GM12878 (cell line): ENCODE measurements around the gene CDCA7L.

Experiments
- BRCA1 ChIP-seq: IDR thresholded peaks from 2 replicates; pipeline ENCODE4 v1.6.1; 2011; ENCODE audit warnings: low read depth, low read length, improper control_type of control experiment
- CEBPB ChIP-seq, 2 experiments: fragments of 150-350 bp in 1 of 2; IDR thresholded peaks; 2 replicates each; pipeline ENCODE4 v1.6.1; 2012 to 2014; ENCODE audit warnings: low read depth in 2 of 2, low read length in 2 of 2, borderline replicate concordance in 1 of 2, inconsistent platforms in 1 of 2
- CHD1 ChIP-seq: IDR thresholded peaks from 2 replicates; pipeline ENCODE4 v1.6.1; 2012; ENCODE audit warnings: low read depth, low read length, improper control_type of control experiment
- ESRRA ChIP-seq: IDR thresholded peaks from 2 replicates; pipeline ENCODE4 v1.6.1; 2012; ENCODE audit warnings: mild to moderate bottlenecking, low read length, improper control_type of control experiment
- HDGF ChIP-seq: fragments of 450-650 bp; IDR thresholded peaks from 2 replicates; pipeline ENCODE4 v1.6.1; 2016; ENCODE audit warnings: antibody characterized with exemption
- MXI1 ChIP-seq: fragments of 150-350 bp; IDR thresholded peaks from 2 replicates; pipeline ENCODE4 v1.6.1; 2011; ENCODE audit warnings: low read depth, mild to moderate bottlenecking, inconsistent platforms, low read length, improper control_type of control experiment
- POLR2A ChIP-seq: IDR thresholded peaks from 2 replicates; pipeline ENCODE4 v1.6.1; 2011; ENCODE audit warnings: low read depth, mild to moderate bottlenecking, low read length
- POLR2AphosphoS5 ChIP-seq: IDR thresholded peaks from 2 replicates; pipeline ENCODE4 v1.6.1; 2011; ENCODE audit warnings: mild to moderate bottlenecking, low read length, inconsistent platforms
- RFX5 ChIP-seq: IDR thresholded peaks from 2 replicates; pipeline ENCODE4 v1.6.1; 2011; ENCODE audit warnings: low read depth, low read length, improper control_type of control experiment
- SMAD5 ChIP-seq: IDR thresholded peaks from 2 replicates; pipeline ENCODE4 v1.6.1; 2016; ENCODE audit warnings: antibody characterized with exemption, low read depth
- SPI1 ChIP-seq: IDR thresholded peaks from 2 replicates; pipeline ENCODE4 v1.6.1; 2011; ENCODE audit warnings: low read depth, mild to moderate bottlenecking, low read length, moderate library complexity, borderline replicate concordance; ENCODE audit not compliant: insufficient read depth
- TF ChIP-seq, protein P1 (sequence below), 3 experiments: IDR thresholded peaks in 2 of 3; conservative IDR thresholded peaks in 1 of 3; 2 replicates each; pipeline ENCODE4 v1.5.1; 2011; ENCODE audit warnings: low read depth in 3 of 3, low read length in 3 of 3, mild to moderate bottlenecking in 3 of 3, control low read depth in 2 of 3, moderate library complexity in 2 of 3, inconsistent platforms in 1 of 3, mixed read lengths in 1 of 3; ENCODE audit not compliant: control insufficient read depth in 2 of 3, insufficient read depth in 1 of 3; ENCODE audit errors: extremely low read depth in 1 of 3
- TF ChIP-seq, protein P2 (sequence below): IDR thresholded peaks from 2 replicates; pipeline ENCODE4 v1.6.1; 2012; ENCODE audit warnings: improper control_type of control experiment, low read depth, low read length; ENCODE audit not compliant: insufficient replicate concordance
- TF ChIP-seq, protein P3 (sequence below): IDR thresholded peaks from 2 replicates; pipeline ENCODE4 v1.6.1; 2012; ENCODE audit warnings: low read depth, low read length, improper control_type of control experiment

DNA sequence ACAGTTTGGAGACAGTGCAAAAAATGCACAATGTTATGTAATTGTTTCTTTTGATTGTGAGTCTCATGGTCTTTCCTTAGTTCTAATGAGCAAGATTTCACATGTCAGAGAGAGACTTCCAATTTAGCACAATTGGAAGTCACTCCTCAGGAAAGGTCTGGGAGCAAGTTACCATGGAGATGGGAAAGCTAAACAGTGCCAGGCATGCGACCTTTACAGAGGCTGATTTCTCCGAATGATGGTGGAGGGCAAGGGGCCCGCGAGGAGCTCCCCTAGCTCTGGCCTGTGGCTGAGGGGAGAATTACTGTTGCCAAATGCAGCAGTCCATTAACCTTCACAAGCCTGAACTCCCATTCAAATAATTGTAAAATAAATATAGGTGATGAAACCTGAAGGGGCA is 59.3 kb downstream of the CDCA7L start:
- TF ChIP-seq HDGF (no peak), POLR2AphosphoS5 (no peak), BRCA1 (no peak), ESRRA (no peak), SPI1 (no peak), POLR2A (no peak), SMAD5 (no peak), CHD1 (no peak), CEBPB (IDR thresholded peaks at IDR 0.05; ENCODE audit: borderline replicate concordance in 1 of 2, low read depth in 2 of 2, low read length in 2 of 2) (no peak), RFX5 (no peak), MXI1 (no peak)
- TF ChIP-seq, protein P1, sequence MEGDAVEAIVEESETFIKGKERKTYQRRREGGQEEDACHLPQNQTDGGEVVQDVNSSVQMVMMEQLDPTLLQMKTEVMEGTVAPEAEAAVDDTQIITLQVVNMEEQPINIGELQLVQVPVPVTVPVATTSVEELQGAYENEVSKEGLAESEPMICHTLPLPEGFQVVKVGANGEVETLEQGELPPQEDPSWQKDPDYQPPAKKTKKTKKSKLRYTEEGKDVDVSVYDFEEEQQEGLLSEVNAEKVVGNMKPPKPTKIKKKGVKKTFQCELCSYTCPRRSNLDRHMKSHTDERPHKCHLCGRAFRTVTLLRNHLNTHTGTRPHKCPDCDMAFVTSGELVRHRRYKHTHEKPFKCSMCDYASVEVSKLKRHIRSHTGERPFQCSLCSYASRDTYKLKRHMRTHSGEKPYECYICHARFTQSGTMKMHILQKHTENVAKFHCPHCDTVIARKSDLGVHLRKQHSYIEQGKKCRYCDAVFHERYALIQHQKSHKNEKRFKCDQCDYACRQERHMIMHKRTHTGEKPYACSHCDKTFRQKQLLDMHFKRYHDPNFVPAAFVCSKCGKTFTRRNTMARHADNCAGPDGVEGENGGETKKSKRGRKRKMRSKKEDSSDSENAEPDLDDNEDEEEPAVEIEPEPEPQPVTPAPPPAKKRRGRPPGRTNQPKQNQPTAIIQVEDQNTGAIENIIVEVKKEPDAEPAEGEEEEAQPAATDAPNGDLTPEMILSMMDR (IDR thresholded peaks at IDR 0.05 in 2 of 3, conservative IDR thresholded peaks at IDR 0.05 in 1 of 3; ENCODE audit: control insufficient read depth in 2 of 3, extremely low read depth in 1 of 3, insufficient read depth in 1 of 3, low read depth in 3 of 3, low read length in 3 of 3) = no peak
- TF ChIP-seq, protein P2, sequence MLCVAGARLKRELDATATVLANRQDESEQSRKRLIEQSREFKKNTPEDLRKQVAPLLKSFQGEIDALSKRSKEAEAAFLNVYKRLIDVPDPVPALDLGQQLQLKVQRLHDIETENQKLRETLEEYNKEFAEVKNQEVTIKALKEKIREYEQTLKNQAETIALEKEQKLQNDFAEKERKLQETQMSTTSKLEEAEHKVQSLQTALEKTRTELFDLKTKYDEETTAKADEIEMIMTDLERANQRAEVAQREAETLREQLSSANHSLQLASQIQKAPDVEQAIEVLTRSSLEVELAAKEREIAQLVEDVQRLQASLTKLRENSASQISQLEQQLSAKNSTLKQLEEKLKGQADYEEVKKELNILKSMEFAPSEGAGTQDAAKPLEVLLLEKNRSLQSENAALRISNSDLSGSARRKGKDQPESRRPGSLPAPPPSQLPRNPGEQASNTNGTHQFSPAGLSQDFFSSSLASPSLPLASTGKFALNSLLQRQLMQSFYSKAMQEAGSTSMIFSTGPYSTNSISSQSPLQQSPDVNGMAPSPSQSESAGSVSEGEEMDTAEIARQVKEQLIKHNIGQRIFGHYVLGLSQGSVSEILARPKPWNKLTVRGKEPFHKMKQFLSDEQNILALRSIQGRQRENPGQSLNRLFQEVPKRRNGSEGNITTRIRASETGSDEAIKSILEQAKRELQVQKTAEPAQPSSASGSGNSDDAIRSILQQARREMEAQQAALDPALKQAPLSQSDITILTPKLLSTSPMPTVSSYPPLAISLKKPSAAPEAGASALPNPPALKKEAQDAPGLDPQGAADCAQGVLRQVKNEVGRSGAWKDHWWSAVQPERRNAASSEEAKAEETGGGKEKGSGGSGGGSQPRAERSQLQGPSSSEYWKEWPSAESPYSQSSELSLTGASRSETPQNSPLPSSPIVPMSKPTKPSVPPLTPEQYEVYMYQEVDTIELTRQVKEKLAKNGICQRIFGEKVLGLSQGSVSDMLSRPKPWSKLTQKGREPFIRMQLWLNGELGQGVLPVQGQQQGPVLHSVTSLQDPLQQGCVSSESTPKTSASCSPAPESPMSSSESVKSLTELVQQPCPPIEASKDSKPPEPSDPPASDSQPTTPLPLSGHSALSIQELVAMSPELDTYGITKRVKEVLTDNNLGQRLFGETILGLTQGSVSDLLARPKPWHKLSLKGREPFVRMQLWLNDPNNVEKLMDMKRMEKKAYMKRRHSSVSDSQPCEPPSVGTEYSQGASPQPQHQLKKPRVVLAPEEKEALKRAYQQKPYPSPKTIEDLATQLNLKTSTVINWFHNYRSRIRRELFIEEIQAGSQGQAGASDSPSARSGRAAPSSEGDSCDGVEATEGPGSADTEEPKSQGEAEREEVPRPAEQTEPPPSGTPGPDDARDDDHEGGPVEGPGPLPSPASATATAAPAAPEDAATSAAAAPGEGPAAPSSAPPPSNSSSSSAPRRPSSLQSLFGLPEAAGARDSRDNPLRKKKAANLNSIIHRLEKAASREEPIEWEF = no peak
- TF ChIP-seq, protein P3, sequence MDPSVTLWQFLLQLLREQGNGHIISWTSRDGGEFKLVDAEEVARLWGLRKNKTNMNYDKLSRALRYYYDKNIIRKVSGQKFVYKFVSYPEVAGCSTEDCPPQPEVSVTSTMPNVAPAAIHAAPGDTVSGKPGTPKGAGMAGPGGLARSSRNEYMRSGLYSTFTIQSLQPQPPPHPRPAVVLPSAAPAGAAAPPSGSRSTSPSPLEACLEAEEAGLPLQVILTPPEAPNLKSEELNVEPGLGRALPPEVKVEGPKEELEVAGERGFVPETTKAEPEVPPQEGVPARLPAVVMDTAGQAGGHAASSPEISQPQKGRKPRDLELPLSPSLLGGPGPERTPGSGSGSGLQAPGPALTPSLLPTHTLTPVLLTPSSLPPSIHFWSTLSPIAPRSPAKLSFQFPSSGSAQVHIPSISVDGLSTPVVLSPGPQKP = no peak
